Measurements from ENCODE around the gene LENG9.
"Not testable (repeated sequence)": the region's sequence is repeated elsewhere in the genome, so short reads cannot be mapped to it uniquely, and the experiment has no call there.

Gene LENG9
- total RNA-seq = 2.8 to 7.6 (median 5.1) reads per million in 4 experiments

DNA sequence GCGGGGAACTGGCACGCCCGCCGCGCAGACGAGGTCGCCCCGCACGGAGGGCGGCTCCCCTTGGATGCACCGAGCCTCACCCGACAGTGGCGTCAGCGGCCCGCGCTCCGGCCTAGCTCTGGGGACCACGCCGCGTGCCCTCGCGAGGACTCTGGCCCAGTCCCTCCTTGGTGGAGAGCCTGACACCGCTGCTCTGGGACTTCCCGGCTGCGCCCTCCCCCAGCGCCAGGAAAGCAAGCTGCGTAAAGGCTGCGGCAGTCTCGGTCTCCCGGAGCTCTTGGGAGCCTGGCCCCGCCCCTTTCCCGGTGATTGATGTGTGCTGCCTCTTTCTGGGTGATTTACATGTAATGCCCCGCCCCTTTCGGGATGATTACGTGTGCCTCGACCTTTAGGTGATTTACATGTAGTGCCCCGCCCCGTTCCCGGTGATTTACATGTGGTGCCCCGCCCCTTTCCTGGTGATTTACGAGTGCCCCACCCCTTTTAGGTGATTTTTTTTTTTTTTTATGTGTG lies at the start of gene LENG9:
Gene LENG9, minus strand, starts transcription at position 248 of the 513 bp plus-strand sequence. CDS start 252 bp downstream, outside the sequence.
- DNase-seq = peak; percentile 89

DNA sequence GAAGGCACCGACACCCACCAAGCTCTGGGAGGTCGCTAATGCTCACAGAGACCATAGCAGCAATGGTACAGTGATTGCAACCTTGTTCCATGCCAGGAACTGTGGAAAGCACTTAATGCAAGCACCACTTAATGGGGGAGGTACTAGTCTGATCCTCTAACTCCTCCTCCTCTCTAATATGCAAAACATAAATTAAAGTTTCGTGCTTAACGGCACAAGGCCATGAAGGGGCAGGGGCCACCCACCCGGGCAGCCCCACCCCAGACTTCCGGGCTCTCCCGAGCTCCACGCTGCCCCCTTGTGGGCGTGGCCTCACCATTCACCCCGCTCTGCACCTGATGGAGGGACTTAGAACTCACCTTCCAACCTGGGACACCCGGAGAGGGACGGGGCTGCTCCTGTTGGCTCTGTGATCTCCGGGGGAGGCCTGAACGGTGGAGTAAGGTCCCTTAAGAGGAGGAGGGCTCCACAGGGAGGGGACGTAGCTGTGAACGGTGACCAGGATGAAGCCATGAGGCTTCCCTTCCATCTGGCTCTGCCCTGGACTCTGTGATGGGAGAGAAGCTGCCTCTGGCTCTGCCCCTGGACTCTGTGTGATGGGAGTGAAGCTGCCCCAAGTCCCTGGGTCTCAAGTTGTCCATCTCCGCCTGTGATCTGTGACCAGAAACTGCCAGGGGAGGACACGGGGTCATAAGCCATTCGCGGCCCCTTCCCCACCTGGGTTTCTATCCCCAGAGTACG lies 45.8 kb upstream of the LENG9 start:
- not testable (repeated sequence) for DNase-seq

DNA sequence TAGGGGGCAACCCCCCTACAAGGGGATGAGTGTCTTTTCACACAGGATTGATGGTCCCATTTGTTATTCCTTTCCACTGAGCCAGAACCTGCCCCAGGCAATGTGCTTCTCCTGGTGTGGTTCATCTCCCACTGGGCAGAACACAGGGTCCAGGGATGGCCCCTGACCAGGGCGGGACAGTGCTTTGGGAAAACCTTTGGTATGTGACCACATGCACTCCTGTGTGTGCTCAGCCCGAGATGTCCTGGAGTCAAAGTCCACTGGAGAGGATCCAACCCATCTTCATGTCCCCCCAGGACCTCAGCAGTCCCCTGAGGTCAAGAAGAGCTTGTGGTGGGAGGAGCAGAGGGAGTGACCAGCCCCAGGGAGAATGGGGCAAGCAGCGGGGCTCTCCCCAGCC lies 44.9 kb upstream of the LENG9 start:
- not testable (repeated sequence) for DNase-seq

DNA sequence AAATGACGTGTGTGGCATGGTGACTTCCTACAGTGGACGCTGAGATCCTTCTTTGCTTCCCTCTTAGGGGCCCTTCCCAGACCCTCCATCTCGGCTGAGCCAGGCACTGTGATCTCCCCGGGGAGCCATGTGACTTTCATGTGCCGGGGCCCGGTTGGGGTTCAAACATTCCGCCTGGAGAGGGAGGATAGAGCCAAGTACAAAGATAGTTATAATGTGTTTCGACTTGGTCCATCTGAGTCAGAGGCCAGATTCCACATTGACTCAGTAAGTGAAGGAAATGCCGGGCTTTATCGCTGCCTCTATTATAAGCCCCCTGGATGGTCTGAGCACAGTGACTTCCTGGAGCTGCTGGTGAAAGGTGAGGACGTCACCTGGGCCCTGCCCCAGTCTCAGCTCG lies 44.2 kb upstream of the LENG9 start:
- no peak for DNase-seq

DNA sequence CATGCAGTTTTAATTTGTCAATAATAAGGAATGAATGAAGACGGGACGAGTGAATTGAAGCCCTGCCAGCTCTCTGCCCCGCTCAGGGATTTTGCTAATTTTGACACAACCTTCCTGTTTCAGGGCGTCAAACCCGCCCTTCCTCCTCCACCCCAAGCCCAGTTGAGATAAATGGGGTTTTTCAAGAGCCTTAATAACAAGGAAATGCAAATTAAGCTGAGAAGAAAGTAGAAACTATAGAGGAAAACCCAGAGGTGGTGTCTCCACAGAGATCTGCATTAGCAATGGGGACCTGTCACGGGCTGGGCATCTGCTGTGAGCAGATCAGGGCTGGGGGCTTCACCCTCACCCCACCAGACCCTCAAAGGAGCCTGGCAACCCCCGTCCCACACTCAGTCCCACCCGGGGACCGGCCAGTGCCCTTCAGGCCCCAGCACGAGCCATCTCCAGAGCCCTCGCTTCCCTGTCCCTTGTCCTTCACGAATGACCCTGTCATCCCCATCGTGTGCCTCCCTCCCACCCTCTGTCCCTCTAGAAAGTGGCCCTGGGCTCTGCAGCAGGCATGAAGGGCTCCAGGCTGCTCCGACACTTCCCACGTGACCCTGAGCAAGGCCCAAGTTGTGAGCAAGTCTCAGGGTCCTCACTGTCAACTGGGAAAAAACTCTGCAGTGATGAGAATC lies 43.6 kb upstream of the LENG9 start:
- not testable (repeated sequence) for DNase-seq

DNA sequence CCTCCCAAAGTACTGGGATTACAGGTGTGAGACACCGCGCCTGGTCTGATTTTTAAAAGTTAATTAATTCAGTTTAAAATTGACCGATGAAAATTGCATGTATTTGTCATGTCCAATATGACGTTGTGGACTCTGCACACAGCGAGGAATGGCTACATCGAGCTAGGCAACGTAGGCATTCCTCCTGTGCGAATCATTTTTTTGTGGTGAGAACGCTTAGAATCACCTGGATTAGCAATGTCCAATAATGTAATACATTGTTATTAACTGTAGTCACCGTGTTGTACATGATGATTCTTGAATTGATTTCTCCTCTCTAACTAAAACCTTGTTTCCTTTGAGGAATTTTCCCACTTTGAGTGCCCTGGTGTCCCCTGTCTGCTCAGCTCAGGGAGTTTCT lies 42.5 kb upstream of the LENG9 start:
- no peak for DNase-seq

DNA sequence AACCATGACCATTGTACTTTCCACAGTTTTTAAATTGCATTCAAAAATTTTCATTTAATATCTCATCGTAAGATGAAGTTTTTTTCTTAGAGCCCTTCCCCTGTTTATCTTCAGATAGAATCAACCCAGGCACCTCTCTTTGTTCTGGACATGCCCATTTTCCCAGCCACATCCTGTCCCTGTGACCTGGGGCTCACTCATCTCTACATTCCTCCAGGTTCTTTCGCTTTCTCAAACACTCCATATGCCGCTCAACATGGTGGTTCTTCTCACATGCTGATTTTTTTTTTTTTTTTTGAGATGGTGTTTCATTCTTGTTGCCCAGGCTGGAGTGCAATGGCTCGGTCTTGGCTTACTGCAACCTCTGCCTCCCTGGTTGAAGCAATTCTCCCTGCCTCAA lies 42.0 kb upstream of the LENG9 start:
- not testable (repeated sequence) for DNase-seq

DNA sequence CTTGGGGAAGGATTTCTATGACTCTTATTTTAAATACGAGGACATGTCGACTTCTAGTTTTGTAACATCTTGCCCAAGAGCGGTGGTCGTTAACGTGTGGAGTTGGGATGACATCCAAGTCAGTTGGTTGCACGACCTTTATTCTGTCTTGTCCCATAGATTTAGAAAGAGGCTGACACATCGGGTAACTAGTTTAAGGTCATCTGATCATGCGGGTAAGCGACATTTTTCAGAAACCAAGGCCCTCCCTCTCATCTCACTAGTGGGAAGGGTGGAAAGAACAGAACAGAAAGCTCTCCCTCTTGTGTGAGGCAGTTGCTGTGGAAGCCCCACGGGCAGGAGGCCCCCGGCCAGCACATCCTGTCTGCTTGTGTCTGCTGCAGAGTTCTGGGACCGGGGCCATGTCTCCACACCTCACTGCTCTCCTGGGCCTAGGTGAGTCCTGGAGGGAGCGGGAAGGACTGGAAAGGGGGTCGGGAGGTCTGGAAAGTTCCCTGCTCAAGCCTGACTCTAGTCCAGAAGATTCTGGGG lies 39.0 kb upstream of the LENG9 start, which contains the start of gene LAIR2:
Gene LAIR2, plus strand, starts transcription at position 314 of the 531 bp plus-strand sequence. Its CDS starts 88 bp downstream, at position 402.
- no peak for DNase-seq

DNA sequence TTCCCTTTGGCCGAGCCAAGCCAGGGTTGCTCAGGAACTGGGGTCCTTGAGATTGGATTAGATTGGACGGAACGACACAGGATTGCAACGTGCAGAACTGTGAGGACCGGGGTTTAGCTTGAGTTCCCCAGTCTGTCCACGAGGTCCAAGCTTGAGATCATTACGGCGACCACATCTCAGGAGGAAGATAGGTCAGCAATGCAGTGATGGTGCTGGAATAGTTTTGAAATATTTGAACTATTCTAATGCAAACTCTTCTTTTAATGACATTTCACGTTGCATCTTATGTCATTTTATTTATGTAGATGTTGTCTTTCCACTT lies 34.8 kb upstream of the LENG9 start:
- DNase-seq = not testable (repeated sequence)

DNA sequence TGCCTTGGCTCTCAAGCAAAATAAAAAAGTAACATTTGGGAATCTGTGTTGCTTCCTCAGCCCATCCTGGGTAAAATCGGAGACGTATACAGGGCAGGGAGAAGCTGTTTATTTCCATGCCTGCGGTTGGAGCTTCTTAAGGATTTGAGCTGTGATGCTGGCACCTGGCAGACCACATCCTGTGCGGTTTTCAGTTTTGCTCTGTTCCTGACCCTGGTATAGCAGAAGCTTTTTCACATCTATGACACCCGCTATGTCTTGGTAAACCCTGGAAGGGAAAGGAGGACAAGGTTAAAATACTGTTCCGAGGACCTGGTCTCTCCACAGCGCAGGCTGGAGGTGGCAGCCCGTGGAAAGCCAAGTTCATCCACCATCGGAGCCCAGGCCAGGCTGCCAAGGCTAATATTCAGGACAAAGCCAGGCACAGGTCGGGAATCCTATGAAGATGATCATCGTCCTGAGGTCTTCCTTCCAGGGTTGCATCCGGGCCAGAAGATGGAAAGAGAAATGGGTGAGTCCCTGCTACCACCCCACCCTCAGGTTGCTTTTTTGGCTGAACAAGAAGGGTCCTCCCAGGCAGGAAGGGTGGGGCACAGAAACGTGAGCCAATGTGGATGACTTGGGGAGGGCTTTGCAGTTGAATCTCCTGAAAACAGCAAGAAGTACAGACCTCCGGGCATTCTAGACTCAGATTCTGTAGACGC lies 34.3 kb upstream of the LENG9 start:
- not testable (repeated sequence) for DNase-seq

DNA sequence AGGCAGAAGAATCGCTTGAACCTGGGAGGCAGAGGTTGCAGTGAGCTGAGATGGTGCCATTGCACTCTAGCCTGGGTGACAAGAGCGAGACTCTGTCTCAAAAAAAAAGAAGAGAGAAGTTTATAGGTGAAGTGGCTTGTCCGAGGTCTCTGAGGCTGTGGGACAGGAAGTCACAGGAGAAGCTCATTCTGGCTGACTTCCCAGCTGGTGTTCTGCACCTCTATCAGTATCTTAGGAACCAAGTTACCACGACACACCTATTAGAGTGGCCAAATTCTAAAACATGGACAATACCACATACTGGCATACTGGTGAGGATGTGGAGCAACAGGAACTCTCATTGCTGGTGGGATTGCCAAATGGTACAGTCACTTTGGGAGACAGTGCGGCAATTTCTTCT lies 31.7 kb upstream of the LENG9 start:
- DNase-seq = not testable (repeated sequence)

DNA sequence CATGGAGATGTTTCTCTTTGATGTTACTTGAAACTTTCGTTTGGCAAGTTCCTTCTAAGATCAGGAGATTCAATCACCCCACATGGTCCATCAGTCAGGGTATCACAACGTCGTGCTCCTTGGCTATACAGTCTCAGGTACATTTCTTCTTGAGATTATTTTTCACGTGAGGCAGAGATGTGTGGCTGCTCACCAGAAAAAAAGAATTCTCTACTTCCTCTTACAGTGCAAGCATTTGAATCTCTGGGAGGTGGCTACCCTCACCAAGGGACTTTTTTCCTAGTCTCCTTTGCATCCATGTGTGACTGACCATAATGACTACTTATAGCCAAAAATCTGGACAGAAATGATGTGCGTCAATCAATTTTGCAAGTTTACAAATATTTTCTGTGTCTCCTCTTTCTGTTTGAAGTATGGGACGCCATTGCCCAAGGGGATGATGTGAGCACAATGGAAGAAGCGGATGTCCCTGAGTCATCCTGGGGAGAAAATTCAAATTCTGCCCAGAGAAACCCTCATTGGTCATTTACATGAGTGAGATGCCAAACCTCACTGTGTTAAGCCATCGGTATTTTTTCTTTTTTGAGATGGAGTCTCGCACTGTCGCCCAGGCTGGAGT lies 30.5 kb upstream of the LENG9 start:
- no peak for DNase-seq

DNA sequence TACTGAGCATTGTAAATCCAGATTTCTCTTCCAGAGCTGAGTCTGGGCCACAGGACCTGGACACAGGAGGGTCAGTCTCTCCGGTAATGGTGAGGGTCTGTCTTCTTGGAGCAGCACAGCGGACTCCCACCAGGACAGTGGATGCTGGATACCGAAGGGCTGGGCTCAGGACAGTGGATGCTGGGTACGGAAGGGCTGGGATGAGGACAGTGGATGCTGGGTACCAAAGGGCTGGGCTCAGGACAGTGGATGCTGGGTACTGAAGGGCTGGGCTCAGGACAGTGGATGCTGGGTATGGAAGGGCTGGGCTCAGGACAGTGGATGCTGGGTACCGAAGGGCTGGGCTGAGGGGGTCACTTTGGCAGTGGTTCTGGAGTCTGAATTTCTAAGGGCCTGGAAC lies 29.5 kb upstream of the LENG9 start:
- DNase-seq = not testable (repeated sequence)

DNA sequence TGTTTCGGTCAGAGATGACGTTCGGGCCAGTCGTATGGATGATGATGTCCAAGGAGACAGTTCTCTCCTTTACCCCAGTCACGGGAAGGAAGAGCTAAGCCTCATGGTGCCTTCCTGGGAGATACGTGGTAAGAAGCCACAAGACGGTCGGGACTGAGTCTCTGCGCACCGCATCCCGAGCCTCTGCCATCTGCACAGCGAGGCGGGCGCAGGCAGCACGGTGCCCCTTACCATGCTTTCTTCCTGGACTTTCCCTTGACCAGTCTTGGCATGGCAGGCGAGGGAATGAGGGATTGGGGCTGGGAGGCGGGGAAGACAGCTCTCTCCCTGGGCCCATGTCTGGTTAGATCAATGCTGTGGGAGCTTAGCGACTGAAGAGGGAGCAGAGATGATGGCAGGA lies 29.0 kb upstream of the LENG9 start:
- DNase-seq = no peak

DNA sequence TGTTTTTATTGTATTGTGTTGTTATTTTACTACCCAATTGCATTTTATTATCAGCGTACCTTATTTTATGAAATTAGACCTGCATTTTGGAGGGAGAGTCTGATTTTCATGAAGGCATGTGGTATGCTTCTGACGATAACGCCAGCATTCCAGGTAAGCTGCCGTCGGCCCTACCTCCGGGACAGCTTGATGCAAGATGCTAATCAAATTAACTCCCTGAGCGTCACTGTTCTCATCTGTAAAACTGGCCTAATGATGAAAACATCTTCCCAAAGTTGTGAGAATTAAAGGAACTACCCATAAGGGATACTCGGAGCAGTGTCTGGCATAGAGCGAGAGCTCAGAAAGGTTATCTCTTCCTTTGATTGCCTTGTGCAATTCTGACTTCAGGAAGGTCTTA lies 26.2 kb upstream of the LENG9 start:
- no peak for DNase-seq

DNA sequence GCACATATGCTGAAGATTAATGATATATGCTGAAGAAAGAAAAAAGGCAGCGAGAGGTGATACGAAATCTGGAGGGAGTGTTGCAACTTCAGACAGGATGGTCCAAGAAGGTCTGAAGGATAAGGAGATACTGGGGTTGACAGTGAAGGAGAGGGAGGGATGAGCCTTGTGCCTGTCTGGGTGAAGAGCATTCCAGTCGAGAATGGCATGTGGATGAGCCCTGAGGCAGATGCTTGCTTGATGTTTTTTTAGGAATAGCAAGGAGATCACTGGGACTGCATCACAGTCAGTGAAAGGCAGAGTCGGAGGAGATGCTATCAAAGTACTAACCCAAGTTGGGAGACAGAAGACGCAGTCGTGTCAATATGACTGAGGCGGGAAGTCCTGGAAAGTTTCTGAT lies 25.8 kb upstream of the LENG9 start:
- DNase-seq = no peak

DNA sequence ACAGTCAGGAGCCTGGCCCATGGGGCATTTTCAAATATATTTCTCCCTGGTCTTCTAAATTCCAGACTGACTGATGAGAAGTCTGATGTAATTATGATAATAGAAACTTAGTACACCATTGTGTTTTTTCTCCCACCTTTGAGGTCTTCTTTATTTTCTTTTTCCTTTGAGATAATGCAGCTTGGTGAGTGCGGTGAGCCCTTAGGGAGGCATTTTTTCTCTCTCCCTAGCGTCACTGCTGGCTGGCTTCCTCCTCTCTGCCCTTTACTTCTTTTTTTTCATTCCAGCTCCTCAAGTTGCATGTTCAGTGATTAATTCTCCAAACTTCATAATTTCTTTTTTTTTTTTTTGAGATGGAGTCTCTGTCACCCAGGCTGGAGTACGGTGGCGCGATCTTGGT lies 22.3 kb upstream of the LENG9 start:
- no peak for DNase-seq

DNA sequence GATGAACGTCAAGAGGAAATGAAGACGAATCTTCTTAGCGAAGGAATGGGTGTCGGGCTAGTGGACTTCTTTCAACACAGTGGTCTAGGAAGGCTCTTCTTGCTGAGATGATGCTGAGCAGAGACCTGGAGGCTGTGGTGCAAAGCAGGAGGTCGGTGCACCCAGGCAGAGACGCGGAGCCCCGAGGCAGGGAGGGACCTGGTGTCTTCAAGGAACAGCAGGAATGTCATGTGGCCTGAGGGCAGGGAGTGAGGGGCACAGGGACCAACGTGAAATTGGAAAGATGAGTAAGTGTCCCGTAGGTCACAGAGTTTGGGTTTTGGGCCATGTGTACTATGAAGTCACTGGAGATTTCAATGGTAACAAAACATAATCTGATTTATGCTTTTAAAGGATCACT lies 20.9 kb upstream of the LENG9 start:
- no peak for DNase-seq

DNA sequence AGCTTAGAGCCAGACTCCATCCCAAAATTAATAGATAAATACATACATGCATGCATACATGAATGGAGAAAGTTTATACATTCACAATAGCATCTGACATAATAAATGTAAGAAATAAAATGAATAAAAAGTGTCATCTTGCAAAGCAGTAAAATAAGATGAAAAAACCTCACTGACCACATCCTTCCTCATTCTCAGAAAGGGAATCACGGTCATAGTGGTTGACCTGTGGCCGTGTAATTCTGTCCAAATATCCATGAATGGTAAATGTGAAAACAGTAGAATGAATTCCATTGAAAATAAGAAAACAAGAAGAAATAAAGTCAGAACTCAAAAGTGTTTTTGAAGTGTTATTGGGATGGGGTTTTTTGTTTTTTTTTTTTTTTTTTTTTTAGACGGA lies 19.3 kb upstream of the LENG9 start:
- no peak for DNase-seq

DNA sequence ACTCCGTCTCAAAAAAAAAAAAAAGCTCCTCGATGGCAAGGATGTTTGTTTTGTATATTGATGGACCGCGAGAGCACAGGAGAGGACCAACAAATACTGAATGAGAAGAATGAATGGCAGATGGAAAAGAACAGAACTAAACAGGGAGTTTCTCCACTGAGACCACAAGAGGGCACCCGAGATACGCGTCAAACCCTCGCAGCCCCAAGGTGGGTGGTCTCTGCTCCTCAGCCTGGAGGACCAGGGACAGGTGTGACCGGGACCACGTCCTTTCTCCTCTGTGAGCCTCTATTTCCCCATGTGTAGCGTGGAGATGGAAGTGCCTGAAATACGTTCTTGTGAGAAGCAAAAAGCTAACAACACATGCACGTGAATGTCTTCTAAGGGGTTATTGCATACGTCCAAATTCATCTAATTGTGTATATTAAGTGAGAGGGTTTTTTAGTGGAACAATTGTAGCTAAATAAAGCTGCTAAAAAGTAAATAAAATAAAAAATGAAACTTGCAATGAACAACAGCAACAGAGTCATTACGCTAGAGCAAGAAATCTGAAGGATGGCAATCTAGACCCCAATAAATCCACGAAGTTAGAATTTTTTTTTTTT lies 17.9 kb upstream of the LENG9 start:
- no peak for DNase-seq

DNA sequence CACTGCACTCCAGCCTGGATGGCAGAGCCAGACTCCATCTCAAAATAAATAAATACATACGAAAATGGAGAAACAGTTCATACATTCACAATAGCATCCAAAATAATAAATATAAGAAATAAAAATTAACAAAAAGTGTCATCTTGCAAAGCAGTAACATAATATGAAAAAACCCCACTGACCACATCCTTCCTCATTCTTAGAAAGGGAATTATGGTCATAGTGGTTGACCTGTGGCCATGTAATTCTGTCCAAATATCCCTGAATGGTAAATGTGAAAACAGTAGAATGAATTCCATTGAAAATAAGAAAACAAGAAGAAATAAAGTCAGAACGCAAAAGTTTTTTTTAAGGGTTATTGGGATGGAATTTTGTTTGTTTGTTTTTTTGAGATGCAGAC lies 16.5 kb upstream of the LENG9 start:
- no peak for DNase-seq

DNA sequence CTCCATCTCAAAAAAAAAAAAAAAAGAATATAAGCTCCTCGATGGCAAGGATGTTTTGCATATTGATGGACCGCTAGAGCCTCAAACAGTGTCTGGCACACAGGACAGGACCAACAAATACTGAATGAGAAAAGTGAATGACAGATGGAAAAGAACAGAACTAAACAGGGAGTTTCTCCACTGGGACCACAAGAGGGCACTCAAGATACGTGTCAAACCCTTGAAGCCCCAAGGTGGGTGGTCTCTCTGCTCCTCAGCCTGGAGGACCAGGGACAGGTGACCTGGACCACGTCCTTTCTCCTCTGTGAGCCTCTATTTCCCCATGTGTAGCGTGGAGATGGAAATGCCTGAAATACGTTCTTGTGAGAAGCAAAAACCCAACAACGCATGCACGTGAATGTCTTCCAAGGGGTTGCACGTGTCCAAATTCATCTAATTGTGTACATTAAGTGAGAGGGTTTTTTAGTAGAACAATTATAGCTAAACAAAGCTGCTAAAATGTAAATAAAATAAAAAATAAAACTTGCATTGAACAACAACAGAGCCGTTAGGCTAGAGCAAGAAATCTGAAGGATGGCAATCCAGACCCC lies 15.2 kb upstream of the LENG9 start:
- DNase-seq = no peak

Measured in effector CD8-positive, alpha-beta T cell (primary cell).